GM10847 (cell line): Measurements from ENCODE around the gene CCDC167.

Source experiments
- POLR2A ChIP-seq: IDR thresholded peaks from 2 replicates; pipeline ENCODE4 v1.6.1; 2011; ENCODE audit not compliant: insufficient read length; ENCODE audit errors: extremely low read depth

CCDC167 gene

GRCh38 chr6:37479266-37479854 lies 20.3 kb downstream of the CCDC167 start:
- TF ChIP-seq POLR2A = no peak

- TF ChIP-seq POLR2A = no peak
Observed at GRCh38 chr6:37478827-37479226, 20.9 kb downstream of the CCDC167 start.

- no peak for TF ChIP-seq POLR2A
Observed at GRCh38 chr6:37477656-37478435, 21.8 kb downstream of the CCDC167 start.

- TF ChIP-seq POLR2A = no peak
Observed at GRCh38 chr6:37477191-37477590, 22.5 kb downstream of the CCDC167 start.

GRCh38 chr6:37474316-37474715 lies 25.4 kb downstream of the CCDC167 start:
- TF ChIP-seq POLR2A = no peak

- TF ChIP-seq POLR2A = no peak
Observed at GRCh38 chr6:37473364-37474095, 26.2 kb downstream of the CCDC167 start.

GRCh38 chr6:37467718-37468117 lies 32.0 kb downstream of the CCDC167 start:
- no peak for TF ChIP-seq POLR2A

- TF ChIP-seq POLR2A = no peak
Observed at GRCh38 chr6:37463110-37463509, 36.6 kb downstream of the CCDC167 start.

GRCh38 chr6:37460805-37461204 lies 38.9 kb downstream of the CCDC167 start:
- TF ChIP-seq POLR2A = no peak

- no peak for TF ChIP-seq POLR2A
Observed at GRCh38 chr6:37459981-37460800, 39.5 kb downstream of the CCDC167 start.

GRCh38 chr6:37456816-37457560 lies 42.7 kb downstream of the CCDC167 start:
- TF ChIP-seq POLR2A = no peak

- no peak for TF ChIP-seq POLR2A
Observed at GRCh38 chr6:37456126-37456525, 43.6 kb downstream of the CCDC167 start.

- TF ChIP-seq POLR2A = no peak
Observed at GRCh38 chr6:37454420-37455140, 45.1 kb downstream of the CCDC167 start.

GRCh38 chr6:37452522-37452921 lies 47.2 kb downstream of the CCDC167 start:
- TF ChIP-seq POLR2A = no peak

- no peak for TF ChIP-seq POLR2A
Observed at GRCh38 chr6:37451441-37452193, 48.1 kb downstream of the CCDC167 start.
